Mucosa of rectum (tissue), 2 donors: ENCODE measurements around the gene STYXL2.

ENCODE experiments used
- H3K27ac ChIP-seq, 2 donors: one replicate each; pipeline ENCODE4 v1.7.0; 2013; ENCODE audit warnings: inconsistent platforms in 2 of 2, low read depth in 2 of 2, low read length in 2 of 2
- H3K27me3 ChIP-seq, 2 donors: one replicate each; pipeline ENCODE4 v1.7.0; 2013; ENCODE audit warnings: low read length in 2 of 2; ENCODE audit not compliant: control insufficient read depth in 2 of 2, insufficient read depth in 2 of 2
- H3K36me3 ChIP-seq, 2 donors: one replicate each; pipeline ENCODE4 v1.7.0; 2013; ENCODE audit warnings: low read length in 2 of 2; ENCODE audit not compliant: control insufficient read depth in 2 of 2, insufficient read depth in 2 of 2
- H3K4me1 ChIP-seq, 2 donors: one replicate each; pipeline ENCODE4 v1.7.0; 2013; ENCODE audit warnings: low read length in 2 of 2, mild to moderate bottlenecking in 1 of 2; ENCODE audit not compliant: control insufficient read depth in 2 of 2, insufficient read depth in 2 of 2
- H3K4me3 ChIP-seq, 2 donors: one replicate each; pipeline ENCODE4 v1.7.0; 2013; ENCODE audit warnings: low read length in 2 of 2
- H3K9ac ChIP-seq, 2 donors: one replicate each; pipeline ENCODE4 v1.7.0; 2013; ENCODE audit warnings: low read length in 2 of 2, low read depth in 1 of 2, mild to moderate bottlenecking in 1 of 2
- H3K9me3 ChIP-seq, 2 donors: one replicate each; pipeline ENCODE4 v1.7.0; 2013; ENCODE audit warnings: low read length in 2 of 2; ENCODE audit not compliant: control insufficient read depth in 2 of 2
- donor health status: healthy.
- donor health status: Normal muscosa, but diverticular disease.

Gene STYXL2

GRCh38 chr1:167127661-167128060 is 33.8 kb downstream of the STYXL2 start:
- Histone ChIP-seq H3K36me3 (no peaks in the 10 kb centered on the region), H3K27ac (no peak overlapping the region), H3K9ac (no peak overlapping the region), H3K9me3 (no peaks in the 10 kb centered on the region), H3K4me1 (peaks cover 4 to 7% of the 10 kb centered on the region in 2 donors), H3K4me3 (no peak overlapping the region), H3K27me3 (peaks cover 0 to 3% of the 10 kb centered on the region in 2 donors)

- Histone ChIP-seq H3K27ac (no peak overlapping the region), H3K9ac (no peak overlapping the region), H3K4me1 (peaks cover 4 to 7% of the 10 kb centered on the region in 2 donors), H3K4me3 (no peak overlapping the region), H3K9me3 (no peaks in the 10 kb centered on the region), H3K36me3 (no peaks in the 10 kb centered on the region), H3K27me3 (peaks cover 0 to 3% of the 10 kb centered on the region in 2 donors)
Observed at GRCh38 chr1:167128261-167129227, 34.7 kb downstream of the STYXL2 start.

GRCh38 chr1:167130829-167131510 is 37.1 kb downstream of the STYXL2 start:
- no peaks in the 10 kb centered on the region for H3K36me3 ChIP-seq
- H3K9ac ChIP-seq, result no peak overlapping the region
- peaks cover 0 to 3% of the 10 kb centered on the region in 2 donors for H3K27me3 ChIP-seq
- peak overlapping the region in 1 of 2 donors; percentile 8 for H3K4me3 ChIP-seq
- no peaks in the 10 kb centered on the region for H3K9me3 ChIP-seq
- peak overlapping the region in 1 of 2 donors; percentile 63 for H3K27ac ChIP-seq
- peaks cover 8 to 17% of the 10 kb centered on the region in 2 donors for H3K4me1 ChIP-seq

- H3K9me3 ChIP-seq, result peaks cover 0 to 4% of the 10 kb centered on the region in 2 donors
- no peak overlapping the region for H3K4me3 ChIP-seq
- H3K36me3 ChIP-seq, result no peaks in the 10 kb centered on the region
- H3K27ac ChIP-seq, result no peak overlapping the region
- H3K9ac ChIP-seq, result no peak overlapping the region
- H3K4me1 ChIP-seq, result peaks cover 12 to 22% of the 10 kb centered on the region in 2 donors
- H3K27me3 ChIP-seq, result peaks cover 0 to 3% of the 10 kb centered on the region in 2 donors
Observed at GRCh38 chr1:167132301-167133010, 38.6 kb downstream of the STYXL2 start.

GRCh38 chr1:167135281-167135840 is 41.5 kb downstream of the STYXL2 start:
- Histone ChIP-seq H3K4me1 (peaks cover 12 to 22% of the 10 kb centered on the region in 2 donors), H3K27me3 (peaks cover 0 to 3% of the 10 kb centered on the region in 2 donors), H3K9me3 (peaks cover 0 to 4% of the 10 kb centered on the region in 2 donors), H3K36me3 (no peaks in the 10 kb centered on the region), H3K9ac (peak overlapping the region in 1 of 2 donors; percentile 1), H3K4me3 (no peak overlapping the region), H3K27ac (peak overlapping the region in 1 of 2 donors; percentile 21)

GRCh38 chr1:167136191-167136614 is 42.3 kb downstream of the STYXL2 start:
- H3K4me3 ChIP-seq, result no peak overlapping the region
- peaks cover 9 to 18% of the 10 kb centered on the region in 2 donors for H3K4me1 ChIP-seq
- peaks cover 0 to under 1% of the 10 kb centered on the region in 2 donors for H3K27me3 ChIP-seq
- no peak overlapping the region for H3K9ac ChIP-seq
- peaks cover 0 to 4% of the 10 kb centered on the region in 2 donors for H3K9me3 ChIP-seq
- no peaks in the 10 kb centered on the region for H3K36me3 ChIP-seq
- H3K27ac ChIP-seq, result no peak overlapping the region

- Histone ChIP-seq H3K27me3 (no peaks in the 10 kb centered on the region), H3K9me3 (peaks cover 0 to 4% of the 10 kb centered on the region in 2 donors), H3K36me3 (no peaks in the 10 kb centered on the region), H3K4me1 (peaks cover 9 to 15% of the 10 kb centered on the region in 2 donors), H3K9ac (no peak overlapping the region), H3K27ac (no peak overlapping the region), H3K4me3 (no peak overlapping the region)
Observed at GRCh38 chr1:167136806-167137205, 42.9 kb downstream of the STYXL2 start.

- peaks cover 0 to 4% of the 10 kb centered on the region in 2 donors for H3K9me3 ChIP-seq
- no peaks in the 10 kb centered on the region for H3K27me3 ChIP-seq
- H3K36me3 ChIP-seq, result no peaks in the 10 kb centered on the region
- H3K4me1 ChIP-seq, result peaks cover 9 to 15% of the 10 kb centered on the region in 2 donors
- H3K4me3 ChIP-seq, result no peak overlapping the region
- H3K27ac ChIP-seq, result no peak overlapping the region
- no peak overlapping the region for H3K9ac ChIP-seq
Observed at GRCh38 chr1:167137332-167137781, 43.5 kb downstream of the STYXL2 start.

- no peaks in the 10 kb centered on the region for H3K27me3 ChIP-seq
- H3K36me3 ChIP-seq, result no peaks in the 10 kb centered on the region
- no peak overlapping the region for H3K9ac ChIP-seq
- peaks cover 0 to 4% of the 10 kb centered on the region in 2 donors for H3K9me3 ChIP-seq
- H3K4me1 ChIP-seq, result peaks cover 9 to 15% of the 10 kb centered on the region in 2 donors
- no peak overlapping the region for H3K4me3 ChIP-seq
- no peak overlapping the region for H3K27ac ChIP-seq
Observed at GRCh38 chr1:167137793-167138510, 44.1 kb downstream of the STYXL2 start.
